Effector CD8-positive, alpha-beta T cell (primary cell): ENCODE measurements around the gene ZNF175.

Experiments used
- DNase-seq: peaks from one replicate; lab custom pipeline; 2025; lab: John Stamatoyannopoulos, UW

The ZNF175 gene

DNA sequence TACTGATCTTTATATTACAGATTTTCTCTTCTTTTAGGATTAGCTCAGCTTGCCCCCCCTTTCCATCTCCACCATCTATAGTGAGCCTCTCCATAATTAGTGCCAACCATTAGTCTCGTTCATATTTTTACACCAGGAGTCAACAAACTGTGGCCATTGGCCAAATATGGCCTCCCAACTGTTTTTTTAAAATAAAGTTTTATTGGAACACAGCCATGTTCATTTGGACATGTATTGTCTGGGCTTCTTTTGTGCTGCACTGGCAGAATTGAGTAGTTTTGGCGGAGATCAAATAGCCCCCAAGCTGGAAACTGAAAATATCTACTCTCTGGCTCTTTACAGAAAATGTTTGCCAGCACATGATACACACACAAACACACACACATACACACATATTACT, 18.4 kb downstream of the ZNF175 start:
- no peak for DNase-seq

DNA sequence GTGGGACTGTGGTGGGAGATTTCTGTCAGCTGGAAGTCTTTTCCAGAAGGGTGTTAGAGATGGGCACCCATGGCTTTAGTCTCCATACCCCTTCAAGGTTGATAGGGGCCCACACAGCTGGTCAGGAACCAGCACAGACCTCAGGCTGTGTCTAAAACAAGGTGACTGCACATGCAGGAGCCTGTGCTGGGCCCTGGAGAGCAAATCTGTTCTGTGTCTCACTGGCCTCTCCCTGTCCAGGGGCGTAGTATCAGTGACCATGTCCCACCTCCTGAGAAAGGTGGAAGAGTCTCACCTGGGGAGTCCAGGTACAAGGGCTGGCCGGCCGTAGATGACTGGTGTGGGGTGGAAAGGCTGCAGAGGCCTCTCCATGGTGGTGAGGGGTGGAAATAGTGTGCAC, 19.4 kb downstream of the ZNF175 start:
- DNase-seq, result no peak

DNA sequence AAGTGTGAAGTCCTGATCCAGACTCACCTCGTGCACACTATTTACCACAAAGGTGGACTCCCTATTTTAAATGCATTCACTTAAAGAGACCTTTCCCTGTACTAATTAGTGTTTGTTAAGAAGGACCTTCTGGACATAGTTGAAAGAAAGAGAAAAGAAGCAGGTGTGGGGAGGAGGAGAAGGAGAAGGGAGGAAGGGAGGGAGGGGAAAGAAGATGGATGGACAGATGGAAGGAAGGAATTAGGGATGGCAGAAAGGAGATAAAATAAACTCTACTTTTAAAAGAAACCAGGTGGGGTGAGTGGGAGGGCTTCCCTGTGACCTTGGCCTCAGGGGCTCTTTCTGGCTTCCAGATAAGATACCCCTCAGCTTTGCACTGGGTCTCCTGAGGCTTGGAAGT, 21.4 kb downstream of the ZNF175 start:
- no peak for DNase-seq

DNA sequence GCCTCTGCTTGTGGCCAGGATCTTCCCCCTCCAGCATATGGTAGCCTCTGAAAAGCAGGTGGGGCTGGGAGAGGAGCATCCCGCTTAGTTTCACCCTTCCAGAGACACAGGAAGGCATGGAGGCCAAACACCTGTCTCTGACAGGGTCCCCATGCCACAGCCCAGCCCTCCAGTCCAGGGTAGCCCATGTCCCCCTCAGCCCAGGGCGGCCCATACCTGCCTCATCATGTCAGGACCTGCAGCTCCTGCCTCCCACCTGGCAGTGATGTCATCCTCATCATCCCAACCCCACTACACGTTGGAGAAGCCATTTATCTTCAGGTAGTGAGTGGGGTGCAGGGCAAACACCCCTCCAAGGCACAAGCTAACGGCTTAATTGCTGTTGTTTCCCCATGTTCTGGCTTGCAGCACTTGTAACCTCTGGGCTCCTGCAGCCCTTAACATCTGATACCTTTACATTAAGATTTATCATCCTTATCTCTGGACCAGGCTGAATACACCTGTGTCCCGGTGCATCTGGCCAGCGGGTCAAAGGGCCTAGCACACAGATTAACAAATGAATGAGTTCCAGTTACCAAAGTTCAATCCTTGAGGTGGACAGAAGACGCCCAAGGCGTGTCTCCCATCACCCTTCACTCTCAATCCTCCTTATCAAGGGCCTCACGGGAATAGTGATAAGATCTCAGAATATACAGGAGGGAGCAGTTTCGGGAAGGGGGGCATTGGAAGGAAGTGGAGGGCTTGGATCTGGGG, 22.2 kb downstream of the ZNF175 start:
- DNase-seq, result no peak

DNA sequence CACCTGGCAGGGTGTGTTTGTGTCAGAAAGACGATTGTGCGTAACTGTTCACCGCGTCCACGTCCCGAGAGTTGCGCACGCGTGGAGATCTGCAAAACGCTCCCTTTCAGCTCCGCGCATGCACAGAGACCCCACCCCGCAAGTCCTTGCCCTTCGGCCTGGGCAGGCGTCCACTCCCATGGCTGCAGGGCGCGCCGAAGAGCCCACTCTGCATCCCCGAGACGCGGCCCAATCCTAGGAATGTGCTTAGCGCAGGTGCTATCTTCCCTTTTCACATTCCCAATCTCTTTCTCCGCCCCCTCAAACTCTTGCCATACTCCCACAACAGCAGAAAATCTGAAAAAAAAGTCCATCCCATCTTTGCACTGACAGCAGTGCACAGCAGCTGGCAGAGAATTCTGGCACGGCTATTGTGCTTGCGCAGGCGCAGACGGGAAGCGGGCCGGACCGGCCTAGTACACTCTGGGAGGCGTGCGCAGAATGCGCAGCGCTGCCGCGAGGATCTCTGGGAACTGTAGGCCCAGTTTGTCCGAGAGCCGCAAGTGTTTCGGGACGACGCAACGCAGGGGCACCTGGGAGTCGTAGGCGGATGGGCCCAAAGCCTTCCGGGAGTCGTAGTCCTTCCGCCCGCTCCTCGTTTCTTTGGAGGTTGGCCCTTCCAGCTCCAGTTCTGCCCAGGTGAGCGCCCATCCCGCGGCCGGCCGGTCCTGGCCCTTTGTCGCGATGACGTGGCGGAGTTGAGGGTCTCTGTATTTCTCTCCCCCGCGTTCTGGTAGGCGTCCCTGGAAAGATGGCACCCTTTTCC, 23.1 kb downstream of the ZNF175 start:
- peak; percentile 95 for DNase-seq

DNA sequence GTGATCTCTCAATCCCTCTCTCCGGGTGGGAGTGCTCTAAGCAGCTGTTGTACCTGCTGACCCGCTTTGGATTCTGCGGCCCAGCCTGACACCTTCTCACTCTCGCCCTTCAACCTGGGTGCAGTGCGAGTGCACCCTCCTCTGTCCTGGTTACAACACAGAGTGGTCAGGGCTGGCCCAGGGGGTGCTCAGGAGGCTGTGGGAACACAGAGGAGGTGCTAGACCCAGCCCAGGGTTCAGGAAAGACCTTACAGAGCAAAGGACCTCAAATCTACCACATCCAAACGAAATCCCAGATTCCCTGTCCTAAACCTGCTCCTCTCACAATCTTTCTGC, 23.7 kb downstream of the ZNF175 start:
- DNase-seq, result no peak

DNA sequence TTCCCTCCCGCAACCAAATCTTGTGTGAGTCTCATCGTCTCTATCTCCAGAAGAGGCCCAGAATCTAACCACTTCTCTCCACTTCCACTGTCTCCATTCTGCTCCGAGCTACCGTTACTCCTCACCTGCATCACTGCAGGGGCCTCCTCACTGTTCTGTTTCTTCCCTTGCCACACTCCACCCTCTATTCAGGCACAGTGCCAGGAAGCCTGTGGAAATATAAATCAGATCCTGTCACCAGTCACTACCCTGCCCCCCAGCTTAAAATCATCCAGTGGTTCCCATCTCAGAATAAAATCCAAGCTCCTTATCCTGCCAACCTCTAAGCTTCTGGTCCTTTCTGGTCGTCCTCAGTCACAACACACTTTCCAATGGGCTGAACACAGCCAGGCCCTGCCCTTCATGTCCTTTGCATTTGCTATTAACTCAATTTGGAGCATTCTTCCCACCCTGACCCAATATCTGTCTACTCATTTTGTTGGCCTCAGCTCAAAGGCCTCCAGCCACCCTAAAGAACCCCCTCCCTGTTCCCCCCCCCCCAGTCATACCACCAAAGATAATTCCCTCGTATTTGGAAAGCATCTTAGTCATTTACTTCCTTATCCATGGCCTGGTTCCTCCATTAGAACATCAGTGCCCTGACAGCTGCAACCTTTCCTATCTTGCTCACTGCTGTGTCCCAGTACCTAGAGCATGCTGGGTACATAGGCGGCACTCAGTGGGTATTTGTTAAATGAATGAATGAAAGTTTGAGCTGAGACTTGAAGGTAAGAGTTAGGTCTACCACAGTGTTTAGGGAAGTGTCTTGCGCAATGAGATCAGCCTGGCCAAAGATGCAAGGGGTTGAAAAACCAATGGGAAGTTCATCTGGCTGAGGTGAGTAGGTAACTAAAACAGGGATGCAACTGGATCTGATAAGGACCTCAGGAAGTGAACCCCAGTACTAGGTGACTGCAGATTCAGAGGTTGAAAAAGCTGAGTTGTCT, 24.4 kb downstream of the ZNF175 start:
- no peak for DNase-seq

DNA sequence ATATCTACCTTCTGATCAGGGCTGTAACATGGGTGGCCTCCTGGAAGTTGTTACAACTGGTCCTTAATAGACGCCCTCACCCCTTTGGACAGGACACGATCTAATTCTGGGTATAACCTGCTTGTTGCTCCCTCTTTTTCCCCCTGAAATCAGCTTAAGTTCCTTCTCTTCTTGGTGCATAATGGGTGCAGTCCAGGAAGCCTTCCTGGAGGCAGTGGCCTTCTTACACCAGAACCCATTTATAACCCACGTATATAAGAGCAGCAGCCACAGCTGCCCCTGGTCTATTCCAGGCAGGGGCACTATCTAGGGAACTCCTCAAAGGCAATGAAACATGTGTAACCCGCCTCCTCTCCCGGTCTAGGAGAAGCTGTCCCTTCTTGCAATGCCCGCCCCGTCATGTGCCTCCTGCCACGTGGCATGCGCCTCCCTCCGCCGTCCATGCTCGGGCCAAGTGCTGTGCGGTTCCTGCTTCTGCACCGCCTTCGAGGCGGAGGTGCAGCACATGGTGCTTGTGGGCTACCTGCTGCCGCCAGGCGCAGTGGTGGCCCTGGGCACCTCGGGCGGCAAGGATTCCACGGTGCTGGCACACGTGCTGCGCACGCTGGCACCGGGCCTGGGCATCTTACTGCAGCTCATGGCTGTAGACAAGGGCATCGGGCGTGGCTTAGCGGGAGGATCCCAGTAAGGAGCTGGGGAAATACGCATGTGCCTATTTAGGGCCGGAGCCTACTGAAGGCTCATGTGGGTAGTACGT, 27.3 kb downstream of the ZNF175 start:
- no peak for DNase-seq

DNA sequence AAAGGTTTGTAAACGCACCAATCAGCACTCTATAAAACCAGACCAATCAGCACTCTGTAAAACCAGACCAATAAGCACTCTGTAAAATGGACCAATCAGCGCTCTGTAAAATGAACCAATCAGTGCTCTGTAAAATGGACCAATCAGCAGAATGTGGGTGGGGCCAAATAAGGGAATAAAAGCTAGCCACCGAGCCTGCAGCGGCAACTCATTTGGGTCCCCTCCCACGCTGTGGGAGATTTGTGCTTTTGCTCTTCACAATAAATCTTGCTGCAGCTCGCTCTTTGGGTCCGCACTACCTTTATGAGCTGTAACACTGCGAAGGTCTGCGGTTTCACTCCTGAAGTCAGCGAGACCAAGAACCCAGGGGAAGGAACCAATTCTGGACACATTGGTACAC, 28.0 kb downstream of the ZNF175 start:
- no peak for DNase-seq

DNA sequence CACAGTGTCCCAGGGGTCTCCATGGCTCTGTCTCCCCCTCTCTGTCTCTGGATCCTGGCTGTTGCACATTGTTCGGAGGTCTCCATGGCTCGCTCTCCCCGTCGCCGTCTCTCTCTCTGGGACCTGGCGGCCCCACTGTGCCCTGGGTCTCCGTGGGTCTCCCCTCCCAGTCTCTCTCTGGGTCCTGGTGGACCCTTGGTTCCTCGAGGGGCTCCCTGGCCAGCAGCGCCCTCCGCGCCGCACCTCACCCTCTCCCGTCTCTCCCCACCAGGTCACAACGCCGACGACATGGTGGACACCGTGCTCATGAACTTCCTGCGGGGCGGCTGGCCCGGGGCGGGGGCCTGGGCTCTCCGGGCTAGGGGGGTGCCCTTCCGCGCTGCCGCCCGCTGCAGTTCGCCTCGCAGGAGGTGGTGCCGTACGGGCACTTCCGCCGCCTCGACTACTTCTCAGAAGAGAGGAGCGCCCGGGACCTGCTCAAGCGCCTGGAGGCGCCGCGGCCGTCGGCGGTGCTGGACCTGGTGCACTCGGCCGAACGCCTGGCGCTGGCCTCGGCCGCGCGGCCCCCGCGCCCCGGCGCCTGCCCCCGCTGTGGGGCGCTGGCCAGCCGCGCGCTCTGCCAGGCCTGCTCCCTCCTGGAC, 30.0 kb downstream of the ZNF175 start:
- no peak for DNase-seq

DNA sequence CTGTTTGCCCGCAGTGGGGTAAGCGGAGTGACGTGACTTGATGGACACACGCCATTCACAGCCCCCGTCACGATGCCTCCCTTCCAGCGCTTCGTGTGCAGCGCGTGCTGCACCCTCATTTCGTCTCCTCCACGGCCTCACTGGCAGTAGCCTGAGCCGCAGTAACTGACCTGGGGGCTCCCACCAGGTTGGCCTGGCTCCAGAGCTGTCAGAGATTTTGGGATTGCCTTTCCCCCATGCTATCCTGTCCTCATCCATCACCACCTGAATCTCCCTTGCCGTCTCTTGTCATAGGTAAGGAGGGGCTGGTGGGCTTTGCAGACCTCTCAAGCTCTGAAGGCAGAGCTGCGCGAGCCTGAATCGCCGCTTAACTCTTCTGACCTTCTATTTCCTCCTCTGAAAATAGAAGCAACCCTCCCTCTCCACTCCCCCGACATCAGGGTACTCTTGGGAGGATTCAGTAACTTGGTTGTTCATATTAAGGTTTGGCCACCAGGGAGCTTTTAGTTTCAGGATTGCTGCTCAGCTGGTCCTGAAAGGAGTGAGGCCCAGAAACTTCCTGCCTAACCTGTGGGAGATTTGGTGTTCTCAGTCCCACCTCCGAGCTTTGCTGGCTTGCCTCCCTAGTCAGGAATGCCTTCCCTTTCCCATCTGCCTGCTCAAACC, 31.2 kb downstream of the ZNF175 start:
- DNase-seq, result no peak

DNA sequence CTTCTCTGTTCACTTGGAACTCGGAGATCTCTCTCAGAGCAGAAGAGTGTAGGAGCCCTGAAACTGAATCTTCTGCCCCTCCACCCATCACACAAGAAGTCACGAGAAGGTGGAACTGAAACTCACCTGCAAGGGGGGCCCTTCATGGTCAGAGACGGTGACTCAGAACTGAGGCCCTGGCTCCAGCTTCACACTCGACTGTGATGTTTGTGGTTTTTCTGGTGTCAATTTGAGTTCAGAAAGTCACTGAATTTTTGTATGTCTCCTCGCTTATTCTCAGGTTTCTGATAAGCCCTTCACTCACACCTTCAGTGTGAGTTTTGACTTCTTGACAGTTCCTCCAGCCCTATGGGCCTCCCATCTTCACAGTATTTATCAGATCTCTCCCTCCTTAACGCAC, 36.0 kb downstream of the ZNF175 start:
- no peak for DNase-seq

DNA sequence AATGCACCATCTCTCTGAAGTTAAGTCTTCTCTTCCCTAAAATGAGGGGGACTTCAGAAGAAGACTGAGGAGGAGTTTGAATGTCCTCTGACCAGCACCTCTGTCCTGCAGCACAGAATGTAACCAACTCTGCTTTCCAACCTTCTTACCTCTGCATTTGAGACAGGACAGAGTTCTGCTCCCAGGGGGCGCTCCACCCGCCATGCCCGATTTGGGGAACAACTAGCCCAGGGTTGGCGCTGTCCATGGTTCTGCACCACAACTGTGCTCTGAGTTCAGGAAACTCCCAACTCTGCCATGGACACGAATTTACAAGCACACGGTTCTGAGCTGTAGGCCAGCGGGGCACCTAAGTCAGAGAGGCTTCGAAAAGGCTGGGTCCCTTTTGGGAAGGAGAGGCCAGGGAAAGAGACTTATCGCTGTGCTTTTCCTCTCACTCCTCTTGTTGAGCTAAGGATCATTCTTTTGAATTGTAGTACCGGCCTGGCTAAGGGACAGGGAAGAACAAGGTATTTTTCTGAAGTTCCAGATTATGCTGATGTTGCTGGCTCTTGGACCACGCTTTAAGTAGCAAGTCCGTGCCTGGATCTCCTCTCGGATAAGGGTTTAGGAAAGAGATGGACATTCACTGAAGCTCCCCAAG, 37.0 kb downstream of the ZNF175 start:
- DNase-seq, result no peak

DNA sequence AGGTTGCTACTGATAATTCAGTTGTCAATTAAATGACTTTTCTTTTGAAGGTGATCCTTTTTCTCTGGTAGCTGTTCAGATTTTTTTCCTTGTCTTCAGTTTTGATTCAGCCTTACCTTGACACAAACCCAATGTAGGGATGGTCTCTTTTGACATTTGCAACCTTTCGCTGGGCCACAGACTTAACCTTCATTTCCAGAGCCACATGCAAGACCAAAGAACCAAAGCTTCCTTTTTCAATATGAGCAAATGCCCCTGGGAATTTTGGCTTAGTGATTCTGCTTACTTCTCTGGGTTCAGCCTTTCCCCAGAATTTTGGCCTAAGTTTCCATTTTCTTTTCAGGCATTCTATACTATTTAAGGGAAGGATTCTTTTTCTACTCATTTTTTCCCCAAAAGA, 39.5 kb downstream of the ZNF175 start:
- no peak for DNase-seq

DNA sequence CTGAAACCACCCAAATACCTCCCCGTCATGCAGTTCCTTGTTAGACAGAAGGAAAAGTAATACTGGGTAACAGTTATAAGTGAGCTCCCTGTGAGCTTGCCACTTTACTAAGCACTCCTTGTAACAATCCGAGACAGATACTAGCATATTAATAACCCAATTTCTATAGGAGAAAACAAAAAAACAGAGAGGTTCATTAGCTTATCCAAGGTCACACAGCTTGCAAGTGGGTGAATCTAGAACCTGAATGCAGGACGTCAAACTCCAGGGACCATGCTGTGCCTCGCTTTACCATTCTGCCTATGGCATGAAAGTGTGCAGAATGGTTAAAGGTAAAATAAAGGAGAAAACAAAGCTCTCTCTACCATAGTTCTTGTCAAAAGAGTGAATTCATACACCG, 43.7 kb downstream of the ZNF175 start:
- DNase-seq, result no peak

DNA sequence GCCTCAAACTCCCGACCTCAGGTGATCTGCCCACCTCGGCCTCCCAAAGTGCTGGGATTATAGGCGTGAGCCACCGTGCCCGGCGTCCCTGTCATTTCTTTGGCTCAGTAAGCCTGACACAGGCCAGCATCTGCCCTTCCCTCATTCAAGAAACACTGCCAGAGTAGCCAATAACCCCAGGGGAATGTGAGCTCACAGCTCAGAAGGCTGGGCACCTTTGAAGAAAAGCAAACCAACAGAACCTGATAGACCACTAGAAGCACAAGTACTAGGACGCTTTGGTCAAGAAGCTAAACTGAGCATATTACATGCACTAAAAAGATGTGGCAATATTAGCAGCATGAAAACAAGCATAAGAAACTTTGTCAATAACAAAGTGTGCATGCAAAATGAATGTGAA, 44.9 kb downstream of the ZNF175 start:
- no peak for DNase-seq

DNA sequence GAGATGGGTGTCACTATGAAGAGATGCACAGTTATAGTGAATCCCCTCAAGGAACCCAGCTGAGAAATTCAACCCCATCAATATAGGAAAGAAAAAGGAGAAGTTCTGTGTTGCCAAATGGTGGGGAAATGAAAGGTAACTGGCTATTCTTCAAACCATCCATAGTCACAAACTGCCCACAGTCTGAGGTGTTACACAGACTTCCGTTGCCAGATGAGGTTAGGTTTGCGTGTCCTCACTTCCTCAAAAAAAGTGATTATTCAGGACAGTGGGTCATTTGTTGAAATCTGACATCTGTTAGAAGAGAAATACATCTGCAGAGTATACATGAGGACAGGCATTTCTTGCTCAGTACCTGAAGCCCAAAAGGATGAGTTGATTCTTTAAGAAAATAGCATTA, 50.1 kb downstream of the ZNF175 start:
- DNase-seq, result no peak

DNA sequence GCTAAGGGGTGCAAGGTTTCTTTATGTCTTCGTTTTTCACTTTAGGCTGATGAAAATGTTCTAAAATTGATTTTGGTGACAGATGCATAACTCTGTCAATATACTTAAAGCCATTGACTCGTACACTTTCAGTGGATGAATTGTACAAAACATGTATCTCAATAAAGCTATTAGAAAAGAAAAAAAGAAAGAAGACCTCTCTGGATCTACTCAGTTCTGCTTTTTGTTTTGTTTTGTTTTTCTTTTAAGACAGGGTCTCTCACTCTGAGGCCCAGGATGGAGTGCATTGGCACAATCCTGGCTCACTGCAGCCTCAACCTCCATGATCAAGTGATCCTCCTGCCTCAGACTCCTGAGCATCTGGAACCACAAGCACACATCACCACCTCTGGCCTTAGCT, 55.6 kb downstream of the ZNF175 start:
- DNase-seq, result no peak

DNA sequence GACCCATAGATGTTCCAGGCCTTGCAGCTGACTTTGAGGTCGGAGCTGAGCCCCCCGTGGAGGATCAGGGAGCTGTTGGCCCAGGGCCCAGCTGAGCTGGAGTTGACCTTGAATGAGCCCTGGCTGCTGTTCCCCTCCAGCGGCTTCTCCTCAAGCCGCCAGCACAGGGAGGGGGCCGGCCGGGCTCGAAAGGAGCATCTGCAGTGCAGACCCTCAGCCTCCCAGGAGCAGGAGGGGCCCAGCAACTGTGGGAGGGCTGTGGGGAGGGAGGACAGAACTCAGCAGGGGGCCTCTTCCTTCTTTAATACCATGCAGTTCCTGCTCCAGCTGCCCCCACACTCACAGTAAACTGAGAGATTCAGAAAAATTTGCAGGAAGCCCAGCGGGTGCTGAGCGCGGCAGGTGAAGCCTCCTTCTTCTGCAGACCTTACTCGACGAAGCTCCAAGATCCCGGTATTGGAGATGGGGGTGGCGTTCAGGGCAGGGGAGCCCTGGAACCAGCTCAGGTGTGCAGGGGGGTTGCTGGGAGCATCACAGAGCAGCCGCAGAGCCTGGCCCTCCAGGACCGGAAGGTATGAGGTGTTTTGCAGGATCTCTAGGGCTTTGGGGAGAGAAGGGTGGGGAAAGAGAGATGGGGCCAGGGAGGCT, 56.5 kb downstream of the ZNF175 start:
- DNase-seq, result no peak
